Measurements from ENCODE around the gene LINS1.

- no peak for TF ChIP-seq CTCF (conservative IDR thresholded peaks at IDR 0.05)
- TF ChIP-seq ZFX (IDR thresholded peaks at IDR 0.05): no peak
Observed at GRCh38 chr15:100595964-100596363, 6.0 kb downstream of the LINS1 start.

Data from C4-2B (cell line).